SH-SY5Y (cell line): ENCODE data around the gene CIB1.

Source experiments
- GATA2 ChIP-seq: IDR thresholded peaks from 2 replicates; pipeline ENCODE4 v1.6.1; 2011; ENCODE audit warnings: mild to moderate bottlenecking, low read depth, low read length
- GATA3 ChIP-seq: IDR thresholded peaks from 2 replicates; pipeline ENCODE4 v1.6.1; 2011; ENCODE audit warnings: low read depth, mild to moderate bottlenecking, low read length, moderate library complexity

Gene CIB1

GRCh38 chr15:90192961-90193786, 40.6 kb downstream of the CIB1 start:
- TF ChIP-seq GATA2 (no peak), GATA3 (no peak)

- TF ChIP-seq GATA2 (peak; percentile 7; the same call in 1 of the 2 replicates), GATA3 (no peak)
These were observed 41.8 kb downstream of the CIB1 start for GRCh38 chr15:90191794-90192509.

GRCh38 chr15:90191344-90191687, 42.4 kb downstream of the CIB1 start:
- no peak for TF ChIP-seq GATA2
- no peak for TF ChIP-seq GATA3

GRCh38 chr15:90190606-90191343, 43.0 kb downstream of the CIB1 start:
- TF ChIP-seq GATA3, result no peak
- no peak for TF ChIP-seq GATA2

- TF ChIP-seq GATA3 (no peak), GATA2 (no peak)
These were observed 43.8 kb downstream of the CIB1 start for GRCh38 chr15:90189781-90190467.

- TF ChIP-seq GATA3 (no peak), GATA2 (no peak)
These were observed 44.6 kb downstream of the CIB1 start for GRCh38 chr15:90188914-90189748.

- no peak for TF ChIP-seq GATA3
- no peak for TF ChIP-seq GATA2
These were observed 46.4 kb downstream of the CIB1 start for GRCh38 chr15:90187257-90187868.

GRCh38 chr15:90184786-90185704, 48.7 kb downstream of the CIB1 start:
- TF ChIP-seq GATA2, result no peak
- no peak for TF ChIP-seq GATA3

GRCh38 chr15:90184119-90184785, 49.5 kb downstream of the CIB1 start:
- TF ChIP-seq GATA2 (no peak), GATA3 (no peak)

GRCh38 chr15:90181776-90182175, 52.0 kb downstream of the CIB1 start:
- TF ChIP-seq GATA2 (no peak), GATA3 (no peak)
